A549 (cell line): ENCODE data around the gene ASB5. TPM values are rescaled to one million over a fixed set of nuclear protein-coding genes. Genes with fewer than 3 reads are reported as not detected.

ENCODE experiments used
- ATAC-seq, 2 experiments: fragments of 200-7000 bp in 1 of 2; fragments of >200 bp in 1 of 2; cut with Nextera tagmentation in 1 of 2; cut with Tn5 transposase in 1 of 2; 3 replicates each; pipeline versions ENCODE4 v1.8.0 to v1.9.1; 2018 to 2020; ENCODE audit warnings: mild to moderate bottlenecking in 1 of 2, moderate library complexity in 1 of 2
- CTCF ChIA-PET: fragments of 300-600 bp; sonication (Branson Sonifier 250); formaldehyde crosslinking; extraction: SDS; loops from one replicate; lab custom pipeline; 2021; ENCODE audit warnings: antibody characterized with exemption, inconsistent platforms; lab: Yijun Ruan, JAX
- POLR2A ChIA-PET: fragments of 350-600 bp; formaldehyde crosslinking; extraction: SDS; loops from one replicate; lab custom pipeline; 2021; ENCODE audit warnings: antibody characterized with exemption, inconsistent platforms; lab: Yijun Ruan, JAX
- DNase-seq, 2 experiments: peaks; one replicate each; pipeline versions ENCODE4 v3.0.0 to v3.0.0-alpha.2; 2011 to 2016; ENCODE audit warnings: low read depth in 1 of 2, low spot score in 1 of 2
- FAIRE-seq: peaks from 2 replicates; lab custom pipeline; 2011; peaks lifted over from hg19 to GRCh38; lab: Jason Lieb, UNC
- H3K27ac ChIP-seq, 2 experiments: fragments of >200 bp; sonication (Bioruptor Twin); formaldehyde crosslinking; 3 replicates each; pipeline ENCODE4 v1.5.1; 2016 to 2017
- H3K4me1 ChIP-seq: fragments of >200 bp; sonication (Bioruptor Twin); formaldehyde crosslinking; 3 replicates; pipeline ENCODE4 v1.6.1; 2016
- H3K4me2 ChIP-seq: fragments of >200 bp; sonication (Bioruptor Twin); formaldehyde crosslinking; 3 replicates; pipeline ENCODE4 v1.6.1; 2016
- H3K4me3 ChIP-seq: fragments of >200 bp; sonication (Bioruptor Twin); formaldehyde crosslinking; 3 replicates; pipeline ENCODE4 v1.5.1; 2016
- H3K9me3 ChIP-seq: fragments of >200 bp; sonication (Bioruptor Twin); formaldehyde crosslinking; 3 replicates; pipeline ENCODE4 v1.6.1; 2016
- ATOH8 ChIP-seq: fragments of 250-450 bp; sonication (Bioruptor Pico); IDR thresholded peaks from 2 replicates; pipeline ENCODE4 v1.5.0; 2020; ENCODE audit warnings: low read depth, mild to moderate bottlenecking, moderate library complexity
- BCL3 ChIP-seq: fragments of >200 bp; sonication (Bioruptor Twin); formaldehyde crosslinking; IDR thresholded peaks from 3 replicates; pipeline ENCODE4 v1.6.1; 2016
- BHLHE40 ChIP-seq: IDR thresholded peaks from 2 replicates; pipeline ENCODE4 v1.6.1; 2012; ENCODE audit warnings: low read depth, low read length, inconsistent platforms
- CBX2 ChIP-seq: fragments of 200-600 bp; sonication (generic); IDR thresholded peaks from 2 replicates; pipeline ENCODE4 v1.6.1; 2016; ENCODE audit warnings: low read depth, mild to moderate bottlenecking, borderline replicate concordance
- CBX8 ChIP-seq: fragments of 200-600 bp; sonication (generic); IDR thresholded peaks from 2 replicates; pipeline ENCODE4 v1.6.1; 2016
- CTCF ChIP-seq: fragments of >200 bp; sonication (Bioruptor Twin); formaldehyde crosslinking; IDR thresholded peaks from 3 replicates; pipeline ENCODE4 v1.5.1; 2016
- EHMT2 ChIP-seq: fragments of 200-600 bp; sonication (generic); IDR thresholded peaks from 2 replicates; pipeline ENCODE4 v1.6.1; 2016; ENCODE audit warnings: antibody characterized with exemption, low read depth, mild to moderate bottlenecking, moderate library complexity
- ELK1 ChIP-seq: fragments of 150-350 bp; IDR thresholded peaks from 2 replicates; pipeline ENCODE4 v1.6.1; 2014; ENCODE audit warnings: low read depth, mild to moderate bottlenecking, low read length
- FOXS1 ChIP-seq: fragments of 250-450 bp; sonication (Bioruptor Pico); IDR thresholded peaks from 2 replicates; pipeline ENCODE4 v1.5.0; 2020; ENCODE audit warnings: mild to moderate bottlenecking, moderate library complexity
- GATA3 ChIP-seq: IDR thresholded peaks from 2 replicates; pipeline ENCODE4 v1.6.1; 2012; ENCODE audit warnings: borderline replicate concordance
- HDAC2 ChIP-seq: fragments of 200-600 bp; sonication (generic); IDR thresholded peaks from 2 replicates; pipeline ENCODE4 v1.6.1; 2016
- HEYL ChIP-seq: fragments of 250-450 bp; sonication (Bioruptor Pico); IDR thresholded peaks from 2 replicates; pipeline ENCODE4 v1.8.0; 2021; ENCODE audit warnings: mild to moderate bottlenecking, moderate library complexity
- HOXB5 ChIP-seq: fragments of 250-450 bp; sonication (Bioruptor Pico); IDR thresholded peaks from 2 replicates; pipeline ENCODE4 v1.5.0; 2020; ENCODE audit warnings: mild to moderate bottlenecking, moderate library complexity
- KDM5A ChIP-seq: fragments of 200-600 bp; sonication (generic); IDR thresholded peaks from 2 replicates; pipeline ENCODE4 v1.6.1; 2016; ENCODE audit warnings: antibody characterized with exemption, mild to moderate bottlenecking
- MAX ChIP-seq: IDR thresholded peaks from 2 replicates; pipeline ENCODE4 v1.6.1; 2012
- MYC ChIP-seq: IDR thresholded peaks from 2 replicates; pipeline ENCODE4 v1.6.1; 2012; ENCODE audit warnings: mild to moderate bottlenecking, inconsistent platforms, low read length, improper control_type of control experiment, borderline replicate concordance
- NFE2L2 ChIP-seq: fragments of 150-350 bp; conservative IDR thresholded peaks from 2 replicates; pipeline ENCODE4 v1.6.1; 2014; ENCODE audit warnings: low read length
- PHF8 ChIP-seq: fragments of 200-600 bp; sonication (generic); IDR thresholded peaks from 2 replicates; pipeline ENCODE4 v1.6.1; 2016; ENCODE audit warnings: low read depth, mild to moderate bottlenecking, antibody characterized with exemption, moderate library complexity, borderline replicate concordance
- POLR2A ChIP-seq: IDR thresholded peaks from 2 replicates; pipeline ENCODE4 v1.6.1; 2012; ENCODE audit warnings: mild to moderate bottlenecking, low read length
- RAD21 ChIP-seq, 2 experiments: fragments of >200 bp in 1 of 2; sonication (Bioruptor Twin) in 1 of 2; formaldehyde crosslinking in 1 of 2; IDR thresholded peaks in 1 of 2; conservative IDR thresholded peaks in 1 of 2; 2 replicates in 1 of 2; 3 replicates in 1 of 2; pipeline ENCODE4 v1.6.1; 2012 to 2018; ENCODE audit warnings: inconsistent platforms in 1 of 2
- RARB ChIP-seq: fragments of 250-450 bp; sonication (Bioruptor Pico); IDR thresholded peaks from 2 replicates; pipeline ENCODE4 v1.8.0; 2021; ENCODE audit warnings: mild to moderate bottlenecking, moderate library complexity
- RCOR1 ChIP-seq: fragments of 150-350 bp; IDR thresholded peaks from 2 replicates; pipeline ENCODE4 v1.6.1; 2014; ENCODE audit warnings: antibody characterized with exemption, low read length, low read depth
- RFX5 ChIP-seq: fragments of 450-650 bp; IDR thresholded peaks from 2 replicates; pipeline ENCODE4 v1.7.1; 2014; ENCODE audit warnings: antibody characterized with exemption, mild to moderate bottlenecking, moderate library complexity
- SMC3 ChIP-seq: fragments of >200 bp; sonication (Bioruptor Twin); formaldehyde crosslinking; IDR thresholded peaks from 3 replicates; pipeline ENCODE4 v1.6.1; 2018; ENCODE audit warnings: inconsistent platforms
- SREBF2 ChIP-seq: fragments of 450-650 bp; IDR thresholded peaks from 2 replicates; pipeline ENCODE4 v1.6.1; 2014; ENCODE audit warnings: mild to moderate bottlenecking, moderate library complexity
- TFCP2L1 ChIP-seq: fragments of 250-450 bp; sonication (Bioruptor Pico); IDR thresholded peaks from 2 replicates; pipeline ENCODE4 v1.5.0; 2021; ENCODE audit warnings: mild to moderate bottlenecking
- USF2 ChIP-seq: fragments of 450-650 bp; IDR thresholded peaks from 2 replicates; pipeline ENCODE4 v1.6.1; 2014; ENCODE audit warnings: antibody characterized with exemption
- ZC3H11A ChIP-seq: fragments of 450-650 bp; IDR thresholded peaks from 2 replicates; pipeline ENCODE4 v1.6.1; 2014; ENCODE audit warnings: antibody characterized with exemption, mild to moderate bottlenecking
- ZNF302 ChIP-seq: fragments of 250-450 bp; sonication (Bioruptor Pico); IDR thresholded peaks from 2 replicates; pipeline ENCODE4 v1.9.0; 2021; ENCODE audit warnings: inconsistent platforms, mild to moderate bottlenecking, moderate library complexity
- WGBS: methylation state at CpG from one replicate; pipeline ENCODE4 v1.1.6; 2017; ENCODE audit errors: missing lambda C conversion rate; 5-methylcytosine and 5-hydroxymethylcytosine counted together
- polyA plus RNA-seq, 4 experiments: library from polyadenylated mRNA; depleted of rRNA in 3 of 4; stranded (reverse); fragments of >200 nt; fragmentation: RNase III in 1 of 4; extraction: RNeasy Plus Mini Kit Qiagen cat#74134 plus additional on column Dnase treatment in 1 of 4; gene quantifications; 2 replicates in 3 of 4; 3 replicates in 1 of 4; pipeline ENCODE4 v1.2.3, GENCODE V29; 2011 to 2017

ASB5 gene
- polyA plus RNA-seq, 2 of the 4 experiments (the other 2 are of a cell fraction): not detected

- H3K27ac ChIP-seq: no peak overlapping the region
- ATAC-seq (no peak), DNase-seq (no peak), FAIRE-seq (no peak)
- no peak for TF ChIP-seq GATA3
- no peak for TF ChIP-seq ELK1
- TF ChIP-seq HOXB5 (CRISPR knock-in tag): no peak
- TF ChIP-seq TFCP2L1 (CRISPR knock-in tag): no peak
- no peak for TF ChIP-seq KDM5A
- TF ChIP-seq ATOH8 (CRISPR knock-in tag): no peak
- TF ChIP-seq SREBF2: no peak
- TF ChIP-seq SMC3: no peak
- no peak for TF ChIP-seq PHF8
- TF ChIP-seq MYC: no peak
- TF ChIP-seq BHLHE40: no peak
- no peak for TF ChIP-seq USF2
- no peak for TF ChIP-seq EHMT2
- TF ChIP-seq CBX2: no peak
- TF ChIP-seq MAX: no peak
- no peak for TF ChIP-seq NFE2L2
- CTCF ChIA-PET: interaction anchor here (1.1 to 2.7 kb wide), 2 partner anchors 11 kb away, joined by 3 to 9 read pairs; no protein-coding TSS in a partner anchor
- H3K9me3 ChIP-seq: no peaks in the 10 kb centered on the region
- H3K4me2 ChIP-seq: no peak overlapping the region
- H3K4me3 ChIP-seq: no peak overlapping the region
- POLR2A ChIA-PET: no interaction called here
- no peaks in the 10 kb centered on the region for H3K4me1 ChIP-seq
Observed at GRCh38 chr4:176288020-176288419, 19.0 kb upstream of the ASB5 start.

- Histone ChIP-seq H3K9me3 (no peaks in the 10 kb centered on the region), H3K4me1 (no peaks in the 10 kb centered on the region), H3K4me3 (no peak overlapping the region), H3K4me2 (no peak overlapping the region), H3K27ac (no peak overlapping the region)
- ATAC-seq (no peak), FAIRE-seq (no peak), DNase-seq (no peak)
- ChIA-PET POLR2A (no interaction called here), CTCF (interaction anchor here (2.7 kb wide), 1 partner anchor 10 kb away, joined by 9 read pairs; no protein-coding TSS in a partner anchor)
- no peak for TF ChIP-seq RAD21 (conservative IDR thresholded peaks at IDR 0.05 in 1 of 2, IDR thresholded peaks at IDR 0.05 in 1 of 2)
- TF ChIP-seq RCOR1: no peak
- TF ChIP-seq CBX8: no peak
- no peak for TF ChIP-seq ZNF302 (CRISPR knock-in tag)
- TF ChIP-seq RARB: no peak
- TF ChIP-seq HEYL (CRISPR knock-in tag): no peak
- TF ChIP-seq HDAC2: no peak
Observed at GRCh38 chr4:176287546-176287945, 18.5 kb upstream of the ASB5 start.

- WGBS: 43% methylated on average over 3 of the region's 3 CpGs
- H3K4me3 ChIP-seq: no peak overlapping the region
- ChIA-PET POLR2A (no interaction called here), CTCF (interaction anchor here (2.7 kb wide), 1 partner anchor 10 kb away, joined by 9 read pairs; no protein-coding TSS in a partner anchor)
- no peak for TF ChIP-seq ATOH8 (CRISPR knock-in tag)
- TF ChIP-seq TFCP2L1 (CRISPR knock-in tag): no peak
- no peak for TF ChIP-seq HDAC2
- TF ChIP-seq ZNF302 (CRISPR knock-in tag): no peak
- no peak for TF ChIP-seq RFX5
- TF ChIP-seq SMC3: no peak
- no peak for TF ChIP-seq CTCF
- no peak for TF ChIP-seq RARB
- TF ChIP-seq SREBF2: no peak
- no peak for TF ChIP-seq FOXS1
- no peak for TF ChIP-seq GATA3
- TF ChIP-seq POLR2A: no peak
- no peak for TF ChIP-seq ZC3H11A
- TF ChIP-seq CBX8: no peak
- TF ChIP-seq BCL3: no peak
- TF ChIP-seq MYC: no peak
- TF ChIP-seq NFE2L2: no peak
- TF ChIP-seq EHMT2: no peak
- H3K27ac ChIP-seq: no peak overlapping the region
- no peaks in the 10 kb centered on the region for H3K4me1 ChIP-seq
- ATAC-seq (no peak), DNase-seq (no peak), FAIRE-seq (no peak)
- no peak overlapping the region for H3K4me2 ChIP-seq
- no peaks in the 10 kb centered on the region for H3K9me3 ChIP-seq
Observed at GRCh38 chr4:176286728-176287127, 17.7 kb upstream of the ASB5 start.
